Omental fat pad (tissue), 4 donors: ENCODE results near the gene C6orf118. TPM values are rescaled to one million over a fixed set of nuclear protein-coding genes. Genes with fewer than 3 reads are reported as not detected.

Experiments used
- ATAC-seq: fragments of 150-250 bp; one replicate; pipeline ENCODE4 v1.9.1; 2016; ENCODE audit warnings: mild to moderate bottlenecking, moderate library complexity; ENCODE audit not compliant: low FRiP score
- DNase-seq: peaks from one replicate; pipeline ENCODE4 v3.0.0-alpha.2; 2019; ENCODE audit warnings: low spot score
- CTCF ChIP-seq, 3 donors: fragments of 450-650 bp; IDR thresholded peaks; one replicate each; pipeline ENCODE4 v1.5.1; 2016 to 2017; ENCODE audit warnings: antibody characterized with exemption in 3 of 3, mild to moderate bottlenecking in 3 of 3, moderate library complexity in 2 of 3
- total RNA-seq, 4 donors: library from RNA; depleted of rRNA; stranded (reverse); fragments of >200 nt; gene quantifications; one replicate each; pipeline ENCODE4 v1.1.0, GENCODE V29; 2016

The C6orf118 gene
- not detected for total RNA-seq

GRCh38 chr6:165308926-165309731 lies at the start of gene C6orf118:
Gene C6orf118, minus strand, starts transcription at chr6:165309605. Its CDS starts 19 bp downstream, at chr6:165309586.
- TF ChIP-seq CTCF (IDR thresholded peaks at IDR 0.05): no peak
- no peak for DNase-seq
- ATAC-seq: peak; percentile 92

- ATAC-seq: no peak
- DNase-seq: no peak
- no peak for TF ChIP-seq CTCF (IDR thresholded peaks at IDR 0.05)
Measured at GRCh38 chr6:165345700-165346099, 36.3 kb upstream of the C6orf118 start.

GRCh38 chr6:165340532-165340931 lies 31.1 kb upstream of the C6orf118 start:
- ATAC-seq: no peak
- no peak for TF ChIP-seq CTCF (IDR thresholded peaks at IDR 0.05)
- no peak for DNase-seq

- no peak for TF ChIP-seq CTCF (IDR thresholded peaks at IDR 0.05)
- no peak for ATAC-seq
Measured at GRCh38 chr6:165325609-165326008, 16.2 kb upstream of the C6orf118 start.

GRCh38 chr6:165321555-165322145 lies 12.2 kb upstream of the C6orf118 start:
- DNase-seq: no peak
- TF ChIP-seq CTCF (IDR thresholded peaks at IDR 0.05): no peak
- no peak for ATAC-seq

More at GRCh38 chr6:165325609-165326008, 16.2 kb upstream of the C6orf118 start:
- DNase-seq: no peak

- ATAC-seq: no peak
- TF ChIP-seq CTCF (IDR thresholded peaks at IDR 0.05): no peak
- no peak for DNase-seq
Measured at GRCh38 chr6:165321150-165321549, 11.7 kb upstream of the C6orf118 start.

GRCh38 chr6:165317723-165318122 lies 8.3 kb upstream of the C6orf118 start:
- DNase-seq (no peak), ATAC-seq (no peak)

More at GRCh38 chr6:165317723-165318122, 8.3 kb upstream of the C6orf118 start:
- no peak for TF ChIP-seq CTCF (IDR thresholded peaks at IDR 0.05)
